ENCODE data around the gene MTERF4. TPM values are rescaled to one million over a fixed set of nuclear protein-coding genes. Genes with fewer than 3 reads are reported as not detected.

MTERF4 gene
- total RNA-seq, 3 donors from 2014 or later: 25.4 to 41.7 (median 32.2) TPM

GRCh38 chr2:241065355-241065803 lies 36.7 kb downstream of the MTERF4 start:
- intact Hi-C loops (cut with DNase I, micrococcal nuclease): no loop called here

GRCh38 chr2:241064802-241065354 lies 37.2 kb downstream of the MTERF4 start:
- H3K36me3 ChIP-seq (ENCODE audit: low read depth): no peaks in the 10 kb centered on the region
- H3K9me3 ChIP-seq: no peaks in the 10 kb centered on the region
- TF ChIP-seq, protein P1, sequence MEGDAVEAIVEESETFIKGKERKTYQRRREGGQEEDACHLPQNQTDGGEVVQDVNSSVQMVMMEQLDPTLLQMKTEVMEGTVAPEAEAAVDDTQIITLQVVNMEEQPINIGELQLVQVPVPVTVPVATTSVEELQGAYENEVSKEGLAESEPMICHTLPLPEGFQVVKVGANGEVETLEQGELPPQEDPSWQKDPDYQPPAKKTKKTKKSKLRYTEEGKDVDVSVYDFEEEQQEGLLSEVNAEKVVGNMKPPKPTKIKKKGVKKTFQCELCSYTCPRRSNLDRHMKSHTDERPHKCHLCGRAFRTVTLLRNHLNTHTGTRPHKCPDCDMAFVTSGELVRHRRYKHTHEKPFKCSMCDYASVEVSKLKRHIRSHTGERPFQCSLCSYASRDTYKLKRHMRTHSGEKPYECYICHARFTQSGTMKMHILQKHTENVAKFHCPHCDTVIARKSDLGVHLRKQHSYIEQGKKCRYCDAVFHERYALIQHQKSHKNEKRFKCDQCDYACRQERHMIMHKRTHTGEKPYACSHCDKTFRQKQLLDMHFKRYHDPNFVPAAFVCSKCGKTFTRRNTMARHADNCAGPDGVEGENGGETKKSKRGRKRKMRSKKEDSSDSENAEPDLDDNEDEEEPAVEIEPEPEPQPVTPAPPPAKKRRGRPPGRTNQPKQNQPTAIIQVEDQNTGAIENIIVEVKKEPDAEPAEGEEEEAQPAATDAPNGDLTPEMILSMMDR (IDR thresholded peaks at IDR 0.05): no peak
- no peaks in the 10 kb centered on the region for H3K4me1 ChIP-seq (ENCODE audit: low read depth)
- no peak overlapping the region for H3K4me3 ChIP-seq
- ATAC-seq: no peak
- intact Hi-C loops (cut with DNase I, micrococcal nuclease): no loop called here
- no peak for DNase-seq

More at GRCh38 chr2:241065355-241065803, 36.7 kb downstream of the MTERF4 start:
- ATAC-seq: no peak
- Histone ChIP-seq H3K4me3 (no peak overlapping the region), H3K4me1 (ENCODE audit: low read depth) (no peaks in the 10 kb centered on the region), H3K9me3 (no peaks in the 10 kb centered on the region), H3K36me3 (ENCODE audit: low read depth) (no peaks in the 10 kb centered on the region)
- DNase-seq: no peak
- TF ChIP-seq, protein P1 (IDR thresholded peaks at IDR 0.05): no peak

GRCh38 chr2:241064008-241064801 lies 37.9 kb downstream of the MTERF4 start:
- Histone ChIP-seq H3K4me3 (no peak overlapping the region), H3K9me3 (no peaks in the 10 kb centered on the region), H3K4me1 (ENCODE audit: low read depth) (no peaks in the 10 kb centered on the region), H3K36me3 (ENCODE audit: low read depth) (no peaks in the 10 kb centered on the region)
- intact Hi-C loops (cut with DNase I, micrococcal nuclease): no loop called here
- peak; percentile 93 for ATAC-seq
- peak; percentile 48 to 80 (median 70) for DNase-seq
- TF ChIP-seq, protein P1 (IDR thresholded peaks at IDR 0.05): no peak

DNA sequence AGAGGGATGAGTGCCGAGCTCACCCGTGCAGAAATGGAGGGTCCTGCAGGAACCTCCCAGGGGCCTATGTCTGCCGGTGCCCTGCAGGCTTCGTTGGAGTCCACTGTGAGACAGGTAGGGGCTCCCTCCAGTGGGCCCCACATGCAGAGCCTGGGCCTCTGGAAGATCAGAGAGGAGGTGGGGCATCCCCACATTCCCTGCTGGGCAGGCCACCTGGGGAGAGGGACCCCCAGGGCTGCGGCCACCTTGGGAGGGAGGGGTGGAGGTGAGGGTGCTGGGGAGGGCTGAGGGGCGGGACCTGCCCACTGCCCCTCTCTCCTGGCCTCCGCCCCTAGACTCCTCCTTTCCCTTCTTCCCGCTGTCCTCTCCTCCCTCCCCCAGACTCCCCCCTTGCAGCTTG lies 38.5 kb downstream of the MTERF4 start:
- ATAC-seq (peak; percentile 45), DNase-seq (no peak)
- H3K9me3 ChIP-seq: no peaks in the 10 kb centered on the region
- TF ChIP-seq, protein P1 (IDR thresholded peaks at IDR 0.05): no peak
- H3K4me1 ChIP-seq (ENCODE audit: low read depth): no peaks in the 10 kb centered on the region
- no peaks in the 10 kb centered on the region for H3K36me3 ChIP-seq (ENCODE audit: low read depth)
- H3K4me3 ChIP-seq: no peak overlapping the region
- intact Hi-C loops (cut with DNase I, micrococcal nuclease): no loop called here

GRCh38 chr2:241063093-241063551 lies 39.0 kb downstream of the MTERF4 start:
- Histone ChIP-seq H3K4me3 (no peak overlapping the region), H3K4me1 (ENCODE audit: low read depth) (no peaks in the 10 kb centered on the region), H3K9me3 (no peaks in the 10 kb centered on the region), H3K36me3 (ENCODE audit: low read depth) (no peaks in the 10 kb centered on the region)
- peak; percentile 38 for ATAC-seq
- peak in 2 of 3 donors; percentile 21 to 51 for DNase-seq
- intact Hi-C loops (cut with DNase I, micrococcal nuclease): no loop called here
- TF ChIP-seq, protein P1 (IDR thresholded peaks at IDR 0.05): no peak
